ENCODE results near the gene NLRP2B. TPM values are rescaled to one million over a fixed set of nuclear protein-coding genes. Genes with fewer than 3 reads are reported as not detected.

NLRP2B gene
- not detected in 2 replicates for total RNA-seq

DNA sequence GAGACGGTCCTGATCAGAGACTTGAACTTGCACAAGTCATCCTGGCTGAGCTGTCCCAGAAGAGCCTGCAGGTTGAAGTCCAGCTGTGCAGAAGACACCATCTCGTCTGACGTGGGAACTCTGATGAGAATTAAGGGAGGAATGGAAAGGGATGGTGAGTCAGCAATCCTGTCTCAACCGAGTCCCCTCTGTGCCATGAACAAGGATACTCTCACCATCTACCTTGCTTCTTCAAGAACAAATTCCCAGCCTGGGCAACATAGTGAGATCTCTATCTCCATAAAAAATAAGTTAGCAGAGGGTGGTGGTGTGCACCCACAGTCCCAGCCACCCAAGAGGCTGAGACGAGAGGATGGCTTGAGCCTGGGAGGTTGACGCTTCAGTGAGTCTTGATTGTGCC lies at the start of gene NLRP2B:
NLRP2B (minus strand) TSS at position 101 of the 400 bp plus-strand sequence.

Other genes starting within 250 kb of the NLRP2B start
- gene ZXDB, start 88.2 kb downstream of the NLRP2B start, total RNA-seq, result 7.9 and 11.4 TPM in 2 replicates
- 4.8 and 7.3 TPM in 2 replicates for gene ZXDA, start 230.2 kb upstream of the NLRP2B start, total RNA-seq

All from smooth muscle cell of trachea (primary cell).